ENCODE results near the gene NFAT5. TPM values are rescaled to one million over a fixed set of nuclear protein-coding genes. Genes with fewer than 3 reads are reported as not detected.

The NFAT5 gene
- total and polyA plus RNA-seq, 2 donors (not counting 3 experiments of a cell fraction or from before 2014, with no cell fraction given) = 17.2 to 49.5 TPM

GRCh38 chr16:69701452-69701851 lies 135.7 kb downstream of the NFAT5 start:
- FAIRE-seq (no peak), DNase-seq (ENCODE audit: low read depth, low spot score) (no peak)
- intact Hi-C loops (cut with micrococcal nuclease) (no loop called here), dilution Hi-C loops (cut with MboI; ENCODE audit: extremely low pct_ligation_motif_present, low sequenced_read_pairs) (no loop called here)
- H3K79me2 ChIP-seq (ENCODE audit: control insufficient read depth, insufficient read depth, low read length) = no peaks in the 10 kb centered on the region
- no peak for TF ChIP-seq POLR2A (IDR thresholded peaks at IDR 0.05; ENCODE audit: low read depth, low read length)
- no peak for TF ChIP-seq MYC (IDR thresholded peaks at IDR 0.05; ENCODE audit: low read depth, low read length)
- TF ChIP-seq FOS (IDR thresholded peaks at IDR 0.05; ENCODE audit: borderline replicate concordance, insufficient read depth, low read length) = no peak
- no peak for TF ChIP-seq CTCF (IDR thresholded peaks at IDR 0.05; ENCODE audit: extremely low read depth in 1 of 2, insufficient read depth in 1 of 2, low read depth in 1 of 2, low read length in 2 of 2)
- TF ChIP-seq JUN (IDR thresholded peaks at IDR 0.05; ENCODE audit: borderline replicate concordance, insufficient read depth, insufficient read length, low read depth) = no peak
- TF ChIP-seq POLR2AphosphoS5 (IDR thresholded peaks at IDR 0.05; ENCODE audit: insufficient read depth, low read depth, low read length) = no peak
- no peak for TF ChIP-seq EZH2 (IDR thresholded peaks at IDR 0.05; ENCODE audit: borderline replicate concordance, low read depth, low read length, severe bottlenecking)
- no peak for TF ChIP-seq MAX (IDR thresholded peaks at IDR 0.05; ENCODE audit: insufficient read depth, insufficient read length)
- TF ChIP-seq GATA2 (IDR thresholded peaks at IDR 0.05; ENCODE audit: insufficient read depth, insufficient read length, low read depth, low read length) = no peak
- no peaks in the 10 kb centered on the region for H3K9me1 ChIP-seq (replicated peaks; ENCODE audit: control insufficient read depth, extremely low read depth, insufficient read depth, low read length)
- no TSS peak for BruUV-seq (replicated peaks)
- H4K20me1 ChIP-seq (replicated peaks; ENCODE audit: control insufficient read depth, extremely low read depth, insufficient read depth, low read length) = no peaks in the 10 kb centered on the region
- H3K4me2 ChIP-seq (ENCODE audit: insufficient read depth, low read length) = no peak overlapping the region
- H3K36me3 ChIP-seq (ENCODE audit: control insufficient read depth in 2 of 2, extremely low read depth in 1 of 2, insufficient read depth in 2 of 2, low read length in 2 of 2) = peaks cover 0 to 3% of the 10 kb centered on the region in 2 experiments
- H3K4me1 ChIP-seq (ENCODE audit: control insufficient read depth, extremely low read depth, insufficient read depth, low read length) = peaks cover 4% of the 10 kb centered on the region
- ChIA-PET CTCF (no interaction called here), POLR2A (no interaction called here)
- no peaks in the 10 kb centered on the region for H3K27me3 ChIP-seq (ENCODE audit: control insufficient read depth in 2 of 2, insufficient read depth in 2 of 2, low read length in 2 of 2)
- H2AFZ ChIP-seq (ENCODE audit: low read depth, low read length) = no peak overlapping the region
- H3K9me3 ChIP-seq (replicated peaks; ENCODE audit: control insufficient read depth, insufficient read depth, low read length) = no peaks in the 10 kb centered on the region
- no peak overlapping the region for H3K4me3 ChIP-seq (replicated peaks in 1 of 3; ENCODE audit: insufficient read depth in 1 of 3, low read depth in 1 of 3, low read length in 3 of 3)
- H3K9ac ChIP-seq (replicated peaks; ENCODE audit: extremely low read depth, insufficient read depth, low read length) = no peak overlapping the region
- no peak overlapping the region for H3K27ac ChIP-seq (ENCODE audit: insufficient read depth, low read depth, low read length)

All from endothelial cell of umbilical vein (primary cell).